Measurements from ENCODE around the gene NR1H2.
A peak's percentile ranks its signal among the peaks of the same experiment; 100 is the strongest.

The NR1H2 gene

DNA sequence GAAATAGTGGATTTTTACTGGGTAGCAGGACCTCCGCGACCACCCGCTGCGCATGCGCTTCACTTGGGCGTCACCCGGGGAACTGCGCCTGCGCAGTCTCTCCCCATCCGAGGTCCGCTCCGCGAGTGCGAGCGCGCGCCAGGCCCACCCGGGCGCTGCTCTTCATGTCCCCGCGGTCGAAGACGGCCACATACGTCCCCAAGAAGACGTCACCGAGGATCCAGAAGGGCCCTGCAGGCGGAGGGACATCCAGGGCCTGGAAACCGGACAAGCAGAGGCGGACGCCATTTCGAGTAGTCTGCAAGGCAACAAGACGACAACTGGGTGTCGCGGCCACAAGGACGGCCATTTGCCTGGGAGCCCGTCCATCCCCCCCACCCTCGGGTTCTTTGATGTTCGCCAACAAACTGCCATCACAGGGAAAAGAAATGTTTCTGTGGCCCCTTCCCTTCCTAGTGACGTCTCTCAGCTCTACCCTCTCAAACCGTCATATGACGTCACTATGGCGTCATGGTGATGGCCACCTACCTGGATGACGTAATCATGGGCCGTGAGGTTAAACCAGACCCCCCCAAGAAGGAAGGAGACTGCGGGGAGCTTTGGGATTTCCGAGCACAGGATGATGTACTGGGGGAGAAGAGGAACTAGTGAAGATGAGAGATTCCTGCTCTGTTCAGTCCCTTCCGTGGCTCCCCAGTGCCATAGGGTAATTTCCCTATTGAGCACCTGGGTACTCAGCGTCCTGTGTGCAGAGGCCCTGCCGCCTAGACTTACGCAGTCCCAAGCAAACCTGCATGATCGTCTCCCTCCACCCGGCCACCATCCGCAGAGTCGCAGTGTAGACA lies 17.6 kb upstream of the NR1H2 start:
- ATAC-seq (ENCODE audit: low read depth) (peak; percentile 31), DNase-seq (ENCODE audit: low spot score in 2 of 2) (peak; percentile 80 to 85)
- H3K27ac Mint-ChIP-seq = peak overlapping the region; percentile 97
- H3K27me3 Mint-ChIP-seq = no peaks in the 10 kb centered on the region
- H3K36me3 Mint-ChIP-seq = no peaks in the 10 kb centered on the region
- H3K4me3 Mint-ChIP-seq = peak overlapping the region; percentile 93
- peaks cover 2% of the 10 kb centered on the region for H3K9me3 Mint-ChIP-seq
- H3K4me1 Mint-ChIP-seq = peaks cover 36% of the 10 kb centered on the region

DNA sequence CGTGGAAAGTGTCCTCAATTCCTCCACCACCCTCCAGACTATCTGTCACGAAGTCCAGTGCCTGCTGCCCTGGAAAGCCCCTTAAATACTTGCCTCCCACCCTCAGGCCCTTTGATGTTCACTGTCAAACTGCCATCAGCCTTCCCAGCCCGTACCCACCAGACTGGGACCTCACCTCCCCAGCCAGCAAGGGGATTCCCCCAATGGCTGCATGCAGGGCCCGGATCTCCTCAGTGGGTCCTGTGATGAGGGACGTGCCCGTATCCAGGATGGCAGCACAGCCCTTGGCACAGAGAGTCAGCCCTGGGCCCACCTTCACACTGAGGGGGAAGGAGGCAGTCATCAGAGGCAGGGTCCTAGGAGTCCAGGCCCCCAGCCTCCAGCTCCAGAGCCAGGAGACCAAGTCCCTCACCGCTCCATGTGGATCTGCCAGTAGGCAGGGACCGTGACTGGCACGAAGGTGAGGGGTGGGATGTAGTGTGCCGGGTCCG lies 16.9 kb upstream of the NR1H2 start:
- Mint-ChIP-seq H3K36me3 (no peaks in the 10 kb centered on the region), H3K27me3 (no peaks in the 10 kb centered on the region), H3K27ac (peak overlapping the region; percentile 97), H3K4me3 (peak overlapping the region; percentile 93), H3K9me3 (peaks cover 2% of the 10 kb centered on the region), H3K4me1 (peaks cover 36% of the 10 kb centered on the region)
- no peak for DNase-seq (ENCODE audit: low spot score in 2 of 2)
- no peak for ATAC-seq (ENCODE audit: low read depth)

DNA sequence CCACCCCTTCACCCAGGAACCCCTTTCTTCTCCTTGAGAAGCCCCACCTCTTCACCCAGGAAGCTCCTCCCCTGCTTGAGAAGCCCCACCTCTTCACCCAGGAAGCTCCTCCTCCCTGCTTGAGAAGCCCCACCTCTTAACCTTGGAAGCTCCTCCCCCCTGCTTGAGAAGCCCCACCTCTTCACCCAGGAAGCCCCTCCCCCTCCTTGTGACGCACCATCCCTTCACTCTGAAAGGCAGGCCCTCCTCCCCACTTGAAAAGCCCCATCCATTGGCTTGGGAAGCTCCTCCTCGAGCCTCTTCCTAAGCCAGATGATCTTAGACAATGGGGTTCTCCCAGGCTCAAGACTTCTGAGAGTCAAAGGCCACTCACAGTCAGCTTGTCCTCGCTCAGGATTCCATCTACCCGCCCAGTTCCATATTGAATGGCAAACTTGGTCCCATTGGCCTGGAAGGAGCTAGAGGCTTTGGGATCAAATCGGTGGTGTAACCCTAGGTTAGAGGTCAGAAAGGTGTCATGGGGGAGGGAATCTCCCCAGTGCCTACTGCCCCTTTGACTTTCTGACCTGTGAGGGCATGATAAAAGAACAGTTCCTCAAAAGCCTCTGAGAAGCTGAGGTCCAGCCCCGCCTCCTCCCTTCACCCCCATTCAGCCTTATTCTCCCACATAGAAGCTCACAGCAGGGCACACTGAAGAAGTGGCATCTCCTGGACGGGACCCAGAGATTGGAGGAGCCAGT lies 14.8 kb upstream of the NR1H2 start:
- Mint-ChIP-seq H3K36me3 (no peaks in the 10 kb centered on the region), H3K4me3 (no peak overlapping the region), H3K4me1 (peaks cover 44% of the 10 kb centered on the region), H3K27me3 (no peaks in the 10 kb centered on the region), H3K27ac (no peak overlapping the region), H3K9me3 (peaks cover 2% of the 10 kb centered on the region)
- DNase-seq (ENCODE audit: low spot score in 2 of 2) (no peak), ATAC-seq (ENCODE audit: low read depth) (no peak)

DNA sequence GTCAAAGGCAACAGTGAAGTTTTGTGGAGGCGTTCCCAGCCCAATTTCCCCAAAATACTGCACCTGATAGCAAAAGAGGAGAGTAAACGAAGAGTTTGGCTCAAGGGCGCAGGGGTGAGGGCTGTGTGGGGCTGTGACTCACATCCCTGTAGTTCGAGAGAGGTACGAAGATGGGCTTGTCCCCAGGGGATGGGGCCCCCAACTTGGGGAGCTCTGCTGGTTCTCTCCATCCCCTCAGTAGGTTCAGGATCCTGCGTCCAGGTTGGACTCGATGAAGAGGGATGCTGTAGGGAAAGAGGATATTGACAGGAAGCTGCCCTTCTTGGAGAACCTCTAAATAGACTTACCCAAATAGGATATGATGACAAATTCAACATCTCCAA lies 14.2 kb upstream of the NR1H2 start:
- no peak overlapping the region for H3K27ac Mint-ChIP-seq
- ATAC-seq (ENCODE audit: low read depth) = no peak
- H3K27me3 Mint-ChIP-seq = no peaks in the 10 kb centered on the region
- no peak for DNase-seq (ENCODE audit: low spot score in 2 of 2)
- no peaks in the 10 kb centered on the region for H3K36me3 Mint-ChIP-seq
- H3K4me3 Mint-ChIP-seq = no peak overlapping the region
- H3K9me3 Mint-ChIP-seq = peaks cover 2% of the 10 kb centered on the region
- H3K4me1 Mint-ChIP-seq = peaks cover 41% of the 10 kb centered on the region

DNA sequence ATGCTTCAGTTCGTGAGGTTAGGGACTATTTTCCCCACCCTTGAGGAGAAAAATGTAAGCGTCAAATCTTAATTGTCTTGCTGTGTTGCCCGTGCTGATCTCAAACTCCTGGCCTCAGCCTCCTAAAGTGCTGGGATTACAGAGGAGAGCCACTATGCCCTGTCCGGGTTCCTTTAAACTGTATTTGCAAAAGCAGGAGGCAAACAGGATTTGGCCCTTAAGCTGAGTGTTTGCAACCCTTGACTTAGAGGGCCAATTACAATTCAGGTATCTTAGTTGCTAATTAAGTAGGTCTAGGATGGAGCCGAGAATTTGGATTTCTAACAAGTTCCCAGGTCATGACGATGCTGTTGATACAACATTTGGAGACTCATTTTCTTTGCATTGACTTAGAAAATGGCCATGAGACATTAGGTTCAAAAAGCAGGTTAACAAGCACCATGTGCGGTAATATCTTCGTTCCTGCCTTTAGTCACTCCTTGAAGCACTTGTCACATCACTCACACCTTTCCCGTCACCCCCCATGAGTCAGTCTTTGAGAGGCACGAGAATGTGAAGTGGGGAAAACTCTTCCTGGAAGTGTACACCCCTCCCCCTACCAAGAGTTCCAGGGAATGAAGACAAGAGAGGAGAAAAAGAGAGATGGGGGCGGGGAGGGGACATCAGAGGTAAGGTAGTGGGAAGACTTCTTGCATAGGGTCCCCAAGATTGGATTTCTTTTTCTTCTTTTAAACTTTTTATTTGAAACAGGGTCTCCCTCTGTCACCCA lies 13.4 kb upstream of the NR1H2 start:
- DNase-seq (ENCODE audit: low spot score in 2 of 2) = no peak
- Mint-ChIP-seq H3K4me1 (peaks cover 42% of the 10 kb centered on the region), H3K27me3 (no peaks in the 10 kb centered on the region), H3K9me3 (peaks cover 2% of the 10 kb centered on the region), H3K4me3 (peak overlapping the region; percentile 50), H3K36me3 (no peaks in the 10 kb centered on the region), H3K27ac (no peak overlapping the region)
- ATAC-seq (ENCODE audit: low read depth) = no peak

DNA sequence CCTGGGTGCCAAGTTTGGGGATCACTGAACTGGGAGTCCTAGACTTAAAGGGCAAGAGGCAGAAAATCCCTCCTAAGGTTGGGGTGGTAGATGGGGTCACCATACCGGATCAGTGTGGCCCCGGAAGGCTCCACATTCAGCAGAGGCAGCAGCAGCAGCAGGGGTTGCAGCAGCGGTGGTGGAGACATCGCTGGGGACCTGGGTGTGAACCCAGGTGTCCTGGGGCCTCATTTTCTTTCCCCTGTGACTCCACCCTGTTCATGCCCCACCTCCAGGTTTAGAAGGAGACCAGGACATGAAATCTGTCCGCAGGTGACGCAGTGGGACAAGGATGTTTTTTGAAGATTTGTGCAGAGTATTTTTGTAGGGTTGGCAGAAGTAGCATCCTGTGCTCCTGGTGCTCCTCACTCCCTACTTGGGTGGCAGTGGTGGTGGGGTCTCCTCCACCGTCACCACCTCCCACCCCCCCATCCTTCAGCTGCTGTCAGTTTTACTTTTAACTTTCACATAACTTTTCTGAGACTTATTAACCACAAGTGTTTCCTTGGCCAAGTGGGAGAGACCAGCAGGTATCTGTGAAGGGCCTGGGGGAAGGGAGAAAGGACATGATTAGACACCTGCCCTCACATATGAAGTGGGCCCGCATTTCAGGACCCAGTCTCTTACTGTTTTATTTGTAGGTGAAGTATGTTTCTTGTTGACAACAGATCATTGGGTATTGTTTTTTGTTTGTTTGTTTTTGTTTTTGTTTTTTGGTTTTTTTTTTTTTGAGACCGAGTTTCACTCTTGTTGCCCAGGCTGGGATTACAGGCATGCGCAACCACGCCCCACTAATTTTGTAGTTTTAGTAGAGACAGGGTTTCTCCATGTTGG lies 10.6 kb upstream of the NR1H2 start, which contains the start of gene NAPSA:
Gene NAPSA, minus strand, starts transcription at position 206 of the 873 bp plus-strand sequence. Its CDS starts 18 bp downstream, at position 188.
- no peaks in the 10 kb centered on the region for H3K36me3 Mint-ChIP-seq

DNA sequence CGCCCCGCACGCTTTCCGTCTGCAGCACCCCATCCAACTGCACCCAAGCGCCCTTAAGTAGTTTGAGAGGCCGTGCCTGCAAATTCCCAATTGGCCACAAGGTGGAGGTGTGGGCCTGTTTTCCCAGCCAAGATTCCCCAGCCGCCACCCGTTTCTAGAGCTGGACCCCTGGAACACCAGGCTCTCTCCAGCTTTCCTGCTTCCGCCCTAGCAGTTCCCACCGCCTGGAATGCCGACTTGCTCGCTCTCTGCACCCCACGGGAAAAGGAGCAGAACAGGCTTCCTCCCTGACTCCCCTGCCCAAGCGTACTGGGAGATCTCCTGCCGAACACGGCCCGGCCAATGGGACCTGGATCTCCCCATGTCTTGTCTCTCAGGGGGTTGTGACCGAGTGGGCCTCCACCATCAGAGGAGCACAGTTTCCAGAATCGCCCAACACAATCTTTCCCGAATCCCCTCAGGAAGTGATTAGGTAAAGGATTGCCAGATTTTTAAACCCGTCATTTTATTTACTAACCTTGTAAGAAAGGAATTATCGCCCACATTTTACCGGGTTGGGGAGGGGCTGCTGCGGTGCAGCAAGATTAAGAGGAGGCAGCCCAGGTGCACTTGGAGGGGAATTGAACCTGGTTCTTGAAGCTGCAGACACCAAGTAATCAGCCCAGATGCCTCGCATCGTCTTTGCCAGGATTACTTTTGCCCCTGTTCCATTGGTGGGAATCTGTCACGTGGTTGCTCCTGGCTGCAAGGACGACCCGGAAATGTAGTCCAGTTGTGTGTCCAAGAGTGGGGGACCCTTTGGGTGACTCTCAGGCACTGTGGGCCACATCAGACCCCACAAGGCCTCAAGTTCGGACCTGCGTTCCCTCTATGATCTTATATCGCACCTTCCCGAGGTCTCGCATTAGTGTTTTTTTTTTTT lies 7.3 kb upstream of the NR1H2 start:
- Mint-ChIP-seq H3K4me1 (peaks cover 24% of the 10 kb centered on the region), H3K9me3 (no peaks in the 10 kb centered on the region), H3K4me3 (peak overlapping the region; percentile 89), H3K27ac (peak overlapping the region; percentile 54), H3K27me3 (no peaks in the 10 kb centered on the region), H3K36me3 (no peaks in the 10 kb centered on the region)
- ATAC-seq (ENCODE audit: low read depth) (peak; percentile 72), DNase-seq (ENCODE audit: low spot score in 2 of 2) (peak; percentile 75 to 88)

More for the DNA sequence above, 10.6 kb upstream of the NR1H2 start, which contains the start of gene NAPSA:
- H3K4me1 Mint-ChIP-seq = peaks cover 34% of the 10 kb centered on the region
- DNase-seq (ENCODE audit: low spot score in 2 of 2) (no peak), ATAC-seq (ENCODE audit: low read depth) (no peak)
- H3K27ac Mint-ChIP-seq = peak within 1 kb of the TSS; percentile 84
- H3K9me3 Mint-ChIP-seq = peaks cover 2% of the 10 kb centered on the region
- no peaks in the 10 kb centered on the region for H3K27me3 Mint-ChIP-seq
- H3K4me3 Mint-ChIP-seq = peak within 1 kb of the TSS; percentile 21

DNA sequence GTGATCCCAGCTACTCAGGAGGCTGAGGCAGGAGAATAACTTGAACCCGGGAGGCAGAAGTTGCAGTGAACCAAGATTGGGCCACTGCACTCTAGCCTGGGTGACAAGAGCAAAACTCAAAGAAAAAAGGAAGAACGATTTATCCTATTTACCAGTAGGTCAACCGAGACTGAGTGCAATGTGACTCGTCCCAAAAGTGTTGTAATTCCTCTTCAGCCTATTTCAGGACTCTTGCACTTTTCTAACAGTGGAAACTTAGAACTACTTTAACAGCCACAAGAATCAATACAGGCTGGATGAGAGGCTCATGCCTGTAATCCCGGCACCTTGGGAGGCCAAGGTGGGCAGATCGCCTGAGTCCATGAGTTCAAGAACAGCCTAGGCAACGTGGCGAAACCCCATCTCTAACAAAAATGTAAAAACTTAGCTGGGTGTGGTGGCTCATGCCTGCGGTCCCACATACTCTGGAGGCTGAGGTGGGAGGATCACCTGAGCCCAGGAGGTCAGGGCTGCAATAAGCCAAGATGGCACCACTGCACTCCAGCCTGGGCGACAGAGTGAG lies 4.3 kb upstream of the NR1H2 start:
- H3K27me3 Mint-ChIP-seq = no peaks in the 10 kb centered on the region
- no peak overlapping the region for H3K27ac Mint-ChIP-seq
- H3K4me1 Mint-ChIP-seq = peaks cover 19% of the 10 kb centered on the region
- DNase-seq (ENCODE audit: low spot score in 2 of 2) (no peak), ATAC-seq (ENCODE audit: low read depth) (no peak)
- H3K9me3 Mint-ChIP-seq = no peaks in the 10 kb centered on the region
- H3K36me3 Mint-ChIP-seq = peaks cover 5% of the 10 kb centered on the region
- no peak overlapping the region for H3K4me3 Mint-ChIP-seq

DNA sequence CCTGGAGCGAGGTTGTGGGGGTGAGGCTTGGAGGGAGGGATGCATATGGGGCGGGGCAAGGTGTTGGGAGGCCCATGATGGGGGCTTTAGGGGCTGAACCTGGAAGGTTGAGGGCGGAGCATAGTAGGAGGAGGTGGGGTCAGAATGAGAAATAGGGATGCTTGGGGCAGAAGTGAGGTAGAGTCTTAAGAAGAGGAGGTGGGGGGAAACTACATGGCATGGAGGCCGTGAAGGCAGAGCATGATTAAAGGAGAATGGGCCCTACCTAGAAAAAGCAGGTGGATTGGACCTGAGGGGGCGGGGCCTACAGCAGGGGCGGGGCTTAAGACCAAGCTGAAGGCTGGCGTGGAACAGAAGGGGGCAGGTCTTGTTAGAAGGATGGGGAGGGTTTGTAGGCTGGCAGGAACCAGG lies 799 bp downstream of the NR1H2 start:
- peak; percentile 16 for ATAC-seq (ENCODE audit: low read depth)

DNA sequence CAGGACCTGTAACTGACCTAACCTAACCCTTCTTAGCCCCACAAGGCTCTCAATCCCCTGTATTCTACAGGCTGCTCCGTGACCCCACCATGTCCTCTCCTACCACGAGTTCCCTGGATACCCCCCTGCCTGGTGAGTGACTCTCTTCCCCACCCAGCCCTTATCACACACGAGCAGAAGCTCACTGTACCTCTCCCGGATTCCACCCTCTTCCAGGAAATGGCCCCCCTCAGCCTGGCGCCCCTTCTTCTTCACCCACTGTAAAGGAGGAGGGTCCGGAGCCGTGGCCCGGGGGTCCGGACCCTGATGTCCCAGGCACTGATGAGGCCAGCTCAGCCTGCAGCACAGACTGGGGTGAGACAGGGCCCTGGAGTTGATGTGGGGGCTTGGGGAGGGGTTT lies 1.3 kb downstream of the NR1H2 start:
- peak overlapping the region; percentile 54 for H3K4me3 Mint-ChIP-seq
- ATAC-seq (ENCODE audit: low read depth) = no peak
- no peaks in the 10 kb centered on the region for H3K27me3 Mint-ChIP-seq

More for the DNA sequence above, 799 bp downstream of the NR1H2 start:
- H3K27ac Mint-ChIP-seq = peak overlapping the region; percentile 100
- peak in 1 of 2 donors; percentile 51 for DNase-seq (ENCODE audit: low spot score in 2 of 2)
- H3K36me3 Mint-ChIP-seq = peaks cover 29% of the 10 kb centered on the region
- peaks cover 28% of the 10 kb centered on the region for H3K4me1 Mint-ChIP-seq
- H3K4me3 Mint-ChIP-seq = peak overlapping the region; percentile 96
- no peaks in the 10 kb centered on the region for H3K9me3 Mint-ChIP-seq
- no peaks in the 10 kb centered on the region for H3K27me3 Mint-ChIP-seq

DNA sequence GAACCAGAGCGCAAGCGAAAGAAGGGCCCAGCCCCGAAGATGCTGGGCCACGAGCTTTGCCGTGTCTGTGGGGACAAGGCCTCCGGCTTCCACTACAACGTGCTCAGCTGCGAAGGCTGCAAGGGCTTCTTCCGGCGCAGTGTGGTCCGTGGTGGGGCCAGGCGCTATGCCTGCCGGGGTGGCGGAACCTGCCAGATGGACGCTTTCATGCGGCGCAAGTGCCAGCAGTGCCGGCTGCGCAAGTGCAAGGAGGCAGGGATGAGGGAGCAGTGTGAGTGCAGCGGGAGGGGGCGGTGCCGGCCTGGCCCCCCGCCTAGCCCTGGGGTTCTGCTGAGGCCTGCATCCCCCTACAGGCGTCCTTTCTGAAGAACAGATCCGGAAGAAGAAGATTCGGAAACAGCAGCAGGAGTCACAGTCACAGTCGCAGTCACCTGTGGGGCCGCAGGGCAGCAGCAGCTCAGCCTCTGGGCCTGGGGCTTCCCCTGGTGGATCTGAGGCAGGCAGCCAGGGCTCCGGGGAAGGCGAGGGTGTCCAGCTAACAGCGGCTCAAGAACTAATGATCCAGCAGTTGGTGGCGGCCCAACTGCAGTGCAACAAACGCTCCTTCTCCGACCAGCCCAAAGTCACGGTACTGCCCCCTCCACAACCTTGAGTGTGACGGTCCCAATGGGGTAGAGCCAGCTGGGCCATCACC lies 2.1 kb downstream of the NR1H2 start:
- ATAC-seq (ENCODE audit: low read depth) (no peak), DNase-seq (ENCODE audit: low spot score in 2 of 2) (no peak)
- no peaks in the 10 kb centered on the region for H3K9me3 Mint-ChIP-seq
- peak overlapping the region; percentile 100 for H3K27ac Mint-ChIP-seq
- peaks cover 29% of the 10 kb centered on the region for H3K36me3 Mint-ChIP-seq
- H3K27me3 Mint-ChIP-seq = no peaks in the 10 kb centered on the region
- H3K4me1 Mint-ChIP-seq = peaks cover 30% of the 10 kb centered on the region
- no peak overlapping the region for H3K4me3 Mint-ChIP-seq

More for the DNA sequence above, 1.3 kb downstream of the NR1H2 start:
- H3K36me3 Mint-ChIP-seq = peaks cover 29% of the 10 kb centered on the region
- H3K4me1 Mint-ChIP-seq = peaks cover 28% of the 10 kb centered on the region
- no peak for DNase-seq (ENCODE audit: low spot score in 2 of 2)
- peak overlapping the region; percentile 100 for H3K27ac Mint-ChIP-seq
- no peaks in the 10 kb centered on the region for H3K9me3 Mint-ChIP-seq
